SU-DHL-6 (cell line): ENCODE measurements around the gene ATP8A1.

Experiments used
- EZH2phosphoT487 ChIP-seq: fragments of 200-600 bp; sonication (generic), shearing (Covaris generic); conservative IDR thresholded peaks from 2 replicates; pipeline ENCODE4 v1.6.1; 2018; ENCODE audit warnings: mild to moderate bottlenecking, antibody characterized with exemption, low read length, moderate library complexity, mixed read lengths
- TF ChIP-seq, protein P1 (sequence below): fragments of 200-600 bp; sonication (generic); IDR thresholded peaks from one replicate; pipeline ENCODE4 v1.5.1; 2017; ENCODE audit warnings: antibody characterized with exemption, mild to moderate bottlenecking, low read length, moderate library complexity; ENCODE audit not compliant: insufficient read depth, poor library complexity, severe bottlenecking

DNA sequence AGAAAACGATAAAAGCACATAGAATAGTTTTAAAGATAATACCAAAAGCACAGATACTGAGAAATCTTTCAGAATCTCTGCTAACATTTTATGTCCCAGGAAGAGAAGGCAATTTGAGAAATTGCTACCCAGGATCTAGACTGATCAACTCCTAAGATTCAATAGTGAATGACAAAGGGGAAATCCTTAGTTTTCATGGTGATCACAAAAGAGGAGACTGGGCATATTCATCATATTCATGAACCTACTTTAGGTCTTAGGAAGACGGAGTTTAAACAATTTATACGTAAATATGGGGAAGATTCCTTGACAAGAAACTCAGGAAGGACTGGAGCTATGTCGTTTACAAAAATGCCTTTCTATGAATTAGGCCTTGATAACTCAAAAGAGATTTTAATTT, 172.3 kb downstream of the ATP8A1 start:
- TF ChIP-seq, protein P1, sequence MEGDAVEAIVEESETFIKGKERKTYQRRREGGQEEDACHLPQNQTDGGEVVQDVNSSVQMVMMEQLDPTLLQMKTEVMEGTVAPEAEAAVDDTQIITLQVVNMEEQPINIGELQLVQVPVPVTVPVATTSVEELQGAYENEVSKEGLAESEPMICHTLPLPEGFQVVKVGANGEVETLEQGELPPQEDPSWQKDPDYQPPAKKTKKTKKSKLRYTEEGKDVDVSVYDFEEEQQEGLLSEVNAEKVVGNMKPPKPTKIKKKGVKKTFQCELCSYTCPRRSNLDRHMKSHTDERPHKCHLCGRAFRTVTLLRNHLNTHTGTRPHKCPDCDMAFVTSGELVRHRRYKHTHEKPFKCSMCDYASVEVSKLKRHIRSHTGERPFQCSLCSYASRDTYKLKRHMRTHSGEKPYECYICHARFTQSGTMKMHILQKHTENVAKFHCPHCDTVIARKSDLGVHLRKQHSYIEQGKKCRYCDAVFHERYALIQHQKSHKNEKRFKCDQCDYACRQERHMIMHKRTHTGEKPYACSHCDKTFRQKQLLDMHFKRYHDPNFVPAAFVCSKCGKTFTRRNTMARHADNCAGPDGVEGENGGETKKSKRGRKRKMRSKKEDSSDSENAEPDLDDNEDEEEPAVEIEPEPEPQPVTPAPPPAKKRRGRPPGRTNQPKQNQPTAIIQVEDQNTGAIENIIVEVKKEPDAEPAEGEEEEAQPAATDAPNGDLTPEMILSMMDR: no peak
- no peak for TF ChIP-seq EZH2phosphoT487
